GM19397 (cell line): ENCODE data around the gene ASB16.
A peak's percentile ranks its signal among the peaks of the same experiment; 100 is the strongest.

Experiments used
- ATAC-seq: cut with Tn5 transposase; IDR thresholded peaks from one replicate; pipeline ENCODE4 v1.9.1; 2021; ENCODE audit warnings: mild to moderate bottlenecking, moderate library complexity; ENCODE audit not compliant: unreplicated experiment

Gene ASB16

DNA sequence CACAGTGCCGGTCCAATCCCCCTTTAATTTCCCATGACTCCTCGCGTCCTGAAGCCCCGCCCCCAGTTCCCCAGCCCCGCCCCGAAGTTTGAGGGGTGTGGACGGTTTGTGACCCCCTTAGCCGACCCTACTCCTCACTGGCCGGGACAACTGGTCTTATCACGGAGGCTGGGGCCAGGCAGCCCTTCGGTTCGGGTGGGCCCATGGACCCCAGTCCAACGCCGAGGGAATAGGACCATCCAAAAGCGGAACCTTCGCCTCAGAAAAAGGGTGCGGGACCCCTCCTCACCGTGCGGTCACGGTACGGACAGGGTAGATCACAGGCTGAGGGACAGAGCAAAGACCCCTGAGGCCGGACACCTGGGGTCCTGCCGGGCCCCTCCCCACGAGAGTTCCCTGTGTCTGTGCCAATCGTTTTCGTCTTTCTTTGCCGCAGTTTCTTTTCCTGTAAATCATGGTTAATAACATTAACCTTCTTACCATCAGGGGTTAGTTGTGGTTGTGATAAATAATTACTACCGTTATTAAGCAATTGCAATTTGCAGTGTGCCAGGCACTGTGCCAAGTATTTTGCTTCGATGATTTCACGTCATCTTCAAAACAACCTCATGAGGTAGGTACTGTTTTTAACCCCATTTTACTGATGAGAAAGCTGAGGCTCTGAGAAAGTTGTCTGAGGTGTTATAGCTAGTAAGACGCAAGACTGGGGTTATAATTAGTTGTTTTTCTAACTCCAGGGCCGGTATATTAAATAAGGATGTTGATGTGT lies 16.8 kb downstream of the ASB16 start:
- ATAC-seq: peak; percentile 34

DNA sequence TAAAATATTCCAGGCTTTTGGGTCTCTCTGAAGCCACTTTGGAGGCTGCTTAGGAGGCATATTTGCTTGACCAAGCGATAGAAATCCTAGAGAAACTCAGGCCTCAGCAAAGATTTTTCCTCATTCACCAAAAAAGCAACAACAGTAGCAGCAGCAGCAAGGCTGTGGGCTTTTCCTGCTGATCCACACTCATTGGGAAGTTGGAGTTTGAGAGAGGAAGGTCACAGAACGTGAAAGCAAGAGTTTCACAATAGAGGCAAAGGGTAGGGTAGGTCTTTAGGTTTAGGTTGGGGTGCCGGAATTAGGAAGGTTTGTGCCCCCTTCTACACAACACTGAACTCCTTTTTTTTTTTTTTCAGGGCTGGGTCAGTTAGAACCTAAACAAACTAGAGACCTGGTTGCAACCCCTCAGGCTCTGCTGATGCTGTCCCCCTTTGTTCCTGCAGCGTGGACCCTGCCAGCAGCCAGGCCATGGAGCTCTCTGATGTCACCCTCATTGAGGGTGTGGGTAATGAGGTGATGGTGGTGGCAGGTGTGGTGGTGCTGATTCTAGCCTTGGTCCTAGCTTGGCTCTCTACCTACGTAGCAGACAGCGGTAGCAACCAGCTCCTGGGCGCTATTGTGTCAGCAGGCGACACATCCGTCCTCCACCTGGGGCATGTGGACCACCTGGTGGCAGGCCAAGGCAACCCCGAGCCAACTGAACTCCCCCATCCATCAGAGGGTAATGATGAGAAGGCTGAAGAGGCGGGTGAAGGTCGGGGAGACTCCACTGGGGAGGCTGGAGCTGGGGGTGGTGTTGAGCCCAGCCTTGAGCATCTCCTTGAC lies 18.3 kb downstream of the ASB16 start:
- ATAC-seq: no peak

DNA sequence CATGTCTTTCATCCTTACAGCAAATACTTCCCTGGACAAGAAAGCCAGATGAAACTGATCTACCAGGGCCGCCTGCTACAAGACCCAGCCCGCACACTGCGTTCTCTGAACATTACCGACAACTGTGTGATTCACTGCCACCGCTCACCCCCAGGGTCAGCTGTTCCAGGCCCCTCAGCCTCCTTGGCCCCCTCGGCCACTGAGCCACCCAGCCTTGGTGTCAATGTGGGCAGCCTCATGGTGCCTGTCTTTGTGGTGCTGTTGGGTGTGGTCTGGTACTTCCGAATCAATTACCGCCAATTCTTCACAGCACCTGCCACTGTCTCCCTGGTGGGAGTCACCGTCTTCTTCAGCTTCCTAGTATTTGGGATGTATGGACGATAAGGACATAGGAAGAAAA lies 20.0 kb downstream of the ASB16 start:
- ATAC-seq: no peak

DNA sequence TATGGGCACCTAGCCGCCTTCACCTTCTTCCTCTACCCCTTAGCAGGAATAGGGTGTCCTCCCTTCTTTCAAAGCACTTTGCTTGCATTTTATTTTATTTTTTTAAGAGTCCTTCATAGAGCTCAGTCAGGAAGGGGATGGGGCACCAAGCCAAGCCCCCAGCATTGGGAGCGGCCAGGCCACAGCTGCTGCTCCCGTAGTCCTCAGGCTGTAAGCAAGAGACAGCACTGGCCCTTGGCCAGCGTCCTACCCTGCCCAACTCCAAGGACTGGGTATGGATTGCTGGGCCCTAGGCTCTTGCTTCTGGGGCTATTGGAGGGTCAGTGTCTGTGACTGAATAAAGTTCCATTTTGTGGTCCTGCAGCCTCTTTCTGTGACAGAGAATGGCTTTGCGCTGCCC lies 20.9 kb downstream of the ASB16 start:
- no peak for ATAC-seq

DNA sequence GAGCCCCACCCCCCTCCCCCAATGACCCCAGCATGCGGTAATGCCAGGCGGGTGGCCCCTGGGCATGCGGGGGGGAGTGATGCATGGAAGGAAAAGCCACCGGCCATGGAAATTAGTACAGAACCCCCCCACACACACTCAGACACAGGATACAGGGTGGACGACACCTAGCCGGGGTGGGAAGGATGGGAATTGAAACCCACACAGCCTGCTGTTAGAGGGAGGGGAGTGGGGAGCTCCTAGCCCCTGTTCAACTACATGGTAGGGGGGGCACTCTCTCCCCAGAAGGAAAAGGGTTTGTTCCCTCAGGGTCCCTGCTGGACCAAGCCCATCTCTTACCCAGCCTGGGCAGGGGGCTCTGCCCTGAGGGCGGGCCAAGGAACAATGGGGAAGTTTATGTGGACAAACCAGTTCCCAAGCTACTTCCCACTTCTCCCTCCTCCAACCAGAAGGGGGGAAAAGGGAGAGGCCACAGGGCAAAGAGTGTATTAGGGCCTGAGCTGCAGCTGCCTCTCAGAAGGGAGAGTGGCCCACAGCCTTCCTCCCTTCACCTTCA lies 21.5 kb downstream of the ASB16 start:
- no peak for ATAC-seq

DNA sequence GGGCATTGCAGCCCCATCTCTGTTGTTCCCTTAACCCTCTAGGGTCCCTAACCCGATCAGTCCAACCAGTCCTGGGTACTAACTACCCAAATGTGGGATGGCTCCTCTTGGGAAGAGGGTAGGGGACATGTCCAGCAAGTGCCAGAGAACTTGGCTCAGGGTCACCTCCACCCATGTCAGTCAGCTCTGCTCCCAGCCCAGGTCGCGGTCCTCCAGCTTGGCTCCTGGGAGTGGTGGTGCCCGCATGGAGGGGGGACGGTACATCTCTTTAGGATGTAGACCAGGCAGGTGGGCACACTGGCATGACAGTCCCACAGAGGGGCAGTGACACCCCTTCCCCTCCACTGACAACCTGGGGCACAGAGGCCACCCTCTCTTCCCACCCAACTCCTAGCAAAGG lies 22.2 kb downstream of the ASB16 start:
- no peak for ATAC-seq

GRCh38 chr17:44193326-44194084 lies 23.0 kb downstream of the ASB16 start:
- no peak for ATAC-seq

DNA sequence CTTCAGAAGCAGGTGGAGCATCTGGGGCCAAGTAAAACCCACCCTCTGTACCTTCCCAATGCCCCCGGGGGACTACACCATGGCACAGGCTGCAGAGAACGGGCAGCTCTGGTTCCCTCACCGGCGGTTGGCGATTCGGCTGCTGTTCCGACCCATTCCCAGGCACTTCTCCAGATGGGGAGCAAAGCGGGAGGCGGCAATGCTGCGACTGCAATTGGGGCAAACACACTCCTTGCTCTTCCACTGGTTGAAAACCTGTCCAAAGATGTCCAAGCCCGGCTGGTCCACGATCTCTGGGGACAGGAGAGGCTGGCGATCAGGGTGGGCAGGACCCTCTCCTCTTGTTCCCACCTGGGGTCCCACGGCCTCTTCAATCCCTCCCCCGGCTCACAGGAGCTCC lies 26.6 kb downstream of the ASB16 start:
- ATAC-seq: no peak

- ATAC-seq: no peak
Measured at GRCh38 chr17:44197980-44198720, 27.6 kb downstream of the ASB16 start.

DNA sequence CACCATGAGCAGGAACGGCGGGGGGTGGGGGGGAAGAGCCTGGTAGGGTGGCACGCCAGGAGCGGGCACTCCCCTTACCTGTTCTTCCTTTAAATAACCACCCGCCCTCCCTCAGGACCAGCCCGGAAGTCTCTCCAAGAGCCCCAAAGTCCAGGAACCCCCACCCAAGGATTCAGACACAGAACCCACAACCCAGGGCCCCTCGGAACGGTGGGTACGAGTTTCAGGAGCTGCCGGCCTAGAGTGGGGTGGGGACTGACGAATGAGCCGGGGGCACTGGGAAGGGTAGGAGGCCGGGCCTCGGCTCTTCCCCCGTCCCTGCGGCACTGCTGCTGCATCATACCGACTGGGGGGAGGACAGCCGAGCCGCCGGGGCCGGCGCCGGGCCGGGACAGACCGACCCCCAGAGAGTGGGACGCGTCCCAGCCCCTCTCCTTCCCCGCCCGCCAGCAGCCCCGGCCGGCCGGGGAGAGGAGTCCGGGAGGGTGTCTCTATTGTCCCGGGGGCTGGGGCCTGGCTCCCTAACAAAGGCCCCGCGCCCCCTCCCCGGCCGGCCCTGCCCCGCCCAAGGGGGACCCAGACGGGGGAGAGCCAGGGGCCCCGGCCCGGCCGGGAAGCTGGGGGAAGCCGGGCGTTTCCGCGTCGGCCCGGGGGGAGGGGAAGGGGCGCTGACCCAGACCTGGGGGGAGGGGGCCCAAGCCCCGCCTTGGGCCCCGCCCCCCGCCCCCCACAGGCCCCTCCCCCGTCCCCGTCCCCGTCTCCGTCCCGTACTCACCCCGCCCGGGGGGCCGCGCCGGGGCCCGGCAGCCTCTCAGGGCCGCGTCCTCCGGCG lies 28.4 kb downstream of the ASB16 start:
- ATAC-seq: peak; percentile 25

DNA sequence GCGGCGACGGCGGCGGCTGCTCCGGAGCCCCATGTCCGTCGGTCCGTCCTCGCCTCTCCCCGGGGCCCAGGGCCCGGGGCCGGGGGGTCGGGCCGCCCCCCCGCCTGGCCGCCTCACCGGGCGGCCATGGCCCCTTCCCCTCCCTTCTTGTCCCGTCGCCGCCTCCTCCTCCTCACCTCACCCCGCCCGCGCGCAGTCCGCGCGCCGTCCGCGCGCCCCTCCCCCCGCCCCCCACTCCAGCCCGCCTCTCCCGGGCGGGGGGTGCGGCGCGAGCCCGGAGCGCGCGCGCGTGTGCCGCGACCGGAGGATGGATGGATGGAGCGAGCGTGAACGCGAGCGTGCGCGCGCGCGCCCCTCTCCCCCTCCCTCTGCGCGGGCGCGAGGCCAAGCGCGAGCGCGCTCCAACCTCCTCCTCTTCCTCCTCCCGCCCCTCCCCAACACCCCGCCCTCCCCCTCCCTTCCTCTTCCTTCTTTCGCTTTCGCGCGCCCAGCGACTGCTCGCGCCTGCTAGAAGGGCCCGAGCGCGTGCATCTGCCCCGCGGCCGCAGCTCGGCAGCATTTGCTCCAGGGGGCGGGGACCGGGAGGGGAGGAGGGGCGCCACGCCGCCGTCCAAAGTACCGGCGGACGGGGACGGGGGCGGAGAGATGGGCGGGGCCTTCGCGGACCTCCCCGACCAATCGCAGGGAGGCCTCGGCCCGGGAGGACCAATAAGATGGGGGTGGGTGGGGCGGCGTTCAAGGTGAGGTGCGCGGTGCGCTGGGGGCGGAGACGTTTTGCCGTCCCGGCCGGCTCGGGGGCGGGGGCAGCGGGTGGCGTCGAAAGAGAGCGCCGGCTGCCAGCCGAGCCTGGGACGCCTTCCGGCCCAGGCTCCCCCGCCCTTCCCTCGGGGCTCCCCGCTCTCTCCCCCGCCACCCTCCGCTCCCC lies 29.3 kb downstream of the ASB16 start, which contains the start of gene ATXN7L3:
Gene ATXN7L3 (minus strand): TSS at position 332 of the 925 bp plus-strand sequence. CDS start 1,814 bp downstream, outside the sequence.
- peak; percentile 73 for ATAC-seq

- no peak for ATAC-seq
Measured at GRCh38 chr17:44200478-44201155, 30.1 kb downstream of the ASB16 start.

DNA sequence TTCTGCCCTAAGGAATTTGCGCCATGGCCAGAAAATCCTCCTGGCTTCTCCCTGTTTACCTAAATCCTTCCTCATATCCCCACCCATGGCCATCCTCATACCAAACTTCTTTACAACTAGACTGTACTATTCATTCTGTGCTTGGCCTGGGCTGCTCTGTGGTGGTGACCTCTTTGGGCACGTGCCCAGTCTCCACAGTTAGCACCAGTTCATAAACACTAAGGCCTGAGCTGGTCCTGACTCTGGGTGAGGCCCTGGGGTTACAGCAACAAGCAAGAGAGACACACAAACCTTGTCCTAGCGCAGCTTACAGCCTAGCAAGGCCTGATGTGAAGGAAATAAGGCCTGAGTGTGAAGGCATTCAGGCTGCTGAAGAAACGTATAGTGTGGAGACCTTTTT lies 32.3 kb downstream of the ASB16 start:
- no peak for ATAC-seq

GRCh38 chr17:44203731-44204440 lies 33.4 kb downstream of the ASB16 start:
- ATAC-seq: no peak

GRCh38 chr17:44204441-44204882 lies 34.0 kb downstream of the ASB16 start:
- ATAC-seq: no peak

DNA sequence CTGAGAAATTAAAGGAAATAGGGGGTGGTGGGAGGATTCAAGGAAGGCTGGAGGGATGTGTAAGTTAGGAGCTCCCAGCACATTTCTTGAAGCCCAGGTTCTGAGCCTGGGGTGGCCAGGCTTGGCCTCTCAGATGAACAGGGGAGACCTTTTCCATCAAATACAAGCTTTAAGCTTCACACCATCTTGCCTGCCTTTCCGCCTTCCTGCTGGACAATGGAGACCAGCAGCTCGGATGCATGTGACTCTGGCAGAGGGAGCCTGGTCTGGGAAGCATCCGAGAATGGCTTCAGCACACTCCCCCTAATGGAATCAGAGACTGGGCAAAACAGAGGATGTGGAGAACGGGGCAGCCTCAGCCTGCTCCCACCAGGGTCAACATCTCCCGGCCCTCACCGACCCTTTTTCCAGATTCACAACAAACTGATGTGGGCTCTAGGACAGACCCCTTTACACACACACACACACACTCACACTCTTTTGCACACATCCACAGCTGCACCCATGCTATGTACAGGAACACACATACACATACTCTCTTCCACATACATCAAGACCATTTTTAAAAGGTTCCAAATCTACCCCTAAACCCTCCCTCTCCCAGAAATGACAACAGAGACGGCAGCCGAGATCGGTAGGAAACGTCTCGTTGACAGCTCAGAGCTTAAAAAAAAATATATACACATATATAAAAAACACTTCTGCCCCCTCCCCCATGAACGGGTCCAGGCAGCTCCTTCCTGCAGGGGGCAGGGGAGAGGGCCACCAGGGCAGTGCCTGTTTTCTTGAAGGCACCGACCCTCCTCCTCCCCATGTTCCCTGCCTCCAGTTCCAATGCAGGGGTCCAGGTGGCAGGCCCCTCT lies 35.7 kb downstream of the ASB16 start:
- ATAC-seq: no peak
